GM23248 (cell line): ENCODE data around the gene GINS3.

ENCODE experiments used
- EZH2 ChIP-seq: fragments of 200-600 bp; sonication (generic); IDR thresholded peaks from 2 replicates; pipeline ENCODE4 v1.6.1; 2018; ENCODE audit warnings: antibody characterized with exemption, mild to moderate bottlenecking; ENCODE audit not compliant: insufficient read depth, poor library complexity, severe bottlenecking
- EZH2phosphoT487 ChIP-seq: fragments of 200-600 bp; sonication (generic); IDR thresholded peaks from 2 replicates; pipeline ENCODE4 v1.6.1; 2018; ENCODE audit warnings: antibody characterized with exemption, moderate library complexity, mild to moderate bottlenecking, low read depth; ENCODE audit not compliant: insufficient read depth

DNA sequence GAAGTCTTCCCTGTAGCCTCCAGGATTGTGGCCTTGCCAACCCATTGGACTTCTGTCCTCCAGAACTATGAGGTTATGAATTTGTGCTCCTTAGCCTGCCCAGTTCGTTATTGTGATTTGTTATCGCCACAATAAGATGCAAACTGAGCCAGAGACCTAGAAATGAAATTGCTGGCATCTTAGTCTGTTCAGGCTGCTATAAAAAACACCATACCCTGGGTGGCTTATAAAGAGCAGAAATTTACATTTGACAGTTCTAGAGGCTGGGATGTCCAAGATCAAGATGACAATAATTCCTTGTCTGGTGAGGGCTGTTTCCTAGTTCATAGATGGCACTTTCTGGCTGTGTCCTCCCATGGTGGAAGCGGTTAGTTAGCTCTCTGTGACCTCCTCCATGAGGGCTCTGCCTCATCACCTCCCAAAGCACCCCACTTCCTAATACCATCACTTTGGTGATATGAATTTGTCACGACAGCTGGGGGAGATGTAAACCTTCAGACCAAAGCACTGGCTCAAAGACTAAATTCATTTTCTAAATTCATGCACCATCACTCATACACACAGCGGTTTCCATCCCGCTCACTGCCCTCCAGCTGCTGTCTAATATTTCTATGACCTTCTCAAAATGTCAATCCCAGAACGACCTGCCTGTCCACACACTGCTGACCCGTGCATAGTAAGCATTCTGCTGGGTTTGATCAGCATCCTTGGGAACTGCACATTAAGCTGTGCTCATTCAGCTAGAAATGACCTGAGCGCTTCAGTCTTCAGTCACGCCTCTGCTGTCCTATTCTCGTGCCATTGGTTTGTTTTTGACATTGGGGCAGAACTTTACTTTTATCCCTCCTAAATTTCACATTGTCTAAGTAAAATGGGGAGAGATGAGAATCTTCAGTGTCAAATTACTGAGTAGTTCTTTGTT lies 36.6 kb downstream of the GINS3 start:
- TF ChIP-seq EZH2 (no peak), EZH2phosphoT487 (no peak)
